ENCODE data around the gene SRPRB.
A peak's percentile ranks its signal among the peaks of the same experiment; 100 is the strongest.

Gene SRPRB

GRCh38 chr3:133805702-133806475 is at the start of gene SRPRB:
Gene SRPRB, plus strand, starts transcription at chr3:133805815. Its CDS starts 34 bp downstream, at chr3:133805849.
- Mint-ChIP-seq H3K27ac (ENCODE audit: low read depth) (peak within 1 kb of the TSS; percentile 78), H3K27me3 (no peaks in the 10 kb centered on the region), H3K36me3 (ENCODE audit: insufficient read depth) (peaks cover 30% of the 10 kb centered on the region), H3K9me3 (no peaks in the 10 kb centered on the region), H3K4me3 (peak within 1 kb of the TSS; percentile 96), H3K4me1 (peaks cover 24% of the 10 kb centered on the region)
- DNase-seq (ENCODE audit: low spot score in 2 of 2) (peak; percentile 85 to 91), ATAC-seq (replicated peaks; ENCODE audit: extremely low read depth, poor library complexity, severe bottlenecking) (peak; percentile 98)

DNA sequence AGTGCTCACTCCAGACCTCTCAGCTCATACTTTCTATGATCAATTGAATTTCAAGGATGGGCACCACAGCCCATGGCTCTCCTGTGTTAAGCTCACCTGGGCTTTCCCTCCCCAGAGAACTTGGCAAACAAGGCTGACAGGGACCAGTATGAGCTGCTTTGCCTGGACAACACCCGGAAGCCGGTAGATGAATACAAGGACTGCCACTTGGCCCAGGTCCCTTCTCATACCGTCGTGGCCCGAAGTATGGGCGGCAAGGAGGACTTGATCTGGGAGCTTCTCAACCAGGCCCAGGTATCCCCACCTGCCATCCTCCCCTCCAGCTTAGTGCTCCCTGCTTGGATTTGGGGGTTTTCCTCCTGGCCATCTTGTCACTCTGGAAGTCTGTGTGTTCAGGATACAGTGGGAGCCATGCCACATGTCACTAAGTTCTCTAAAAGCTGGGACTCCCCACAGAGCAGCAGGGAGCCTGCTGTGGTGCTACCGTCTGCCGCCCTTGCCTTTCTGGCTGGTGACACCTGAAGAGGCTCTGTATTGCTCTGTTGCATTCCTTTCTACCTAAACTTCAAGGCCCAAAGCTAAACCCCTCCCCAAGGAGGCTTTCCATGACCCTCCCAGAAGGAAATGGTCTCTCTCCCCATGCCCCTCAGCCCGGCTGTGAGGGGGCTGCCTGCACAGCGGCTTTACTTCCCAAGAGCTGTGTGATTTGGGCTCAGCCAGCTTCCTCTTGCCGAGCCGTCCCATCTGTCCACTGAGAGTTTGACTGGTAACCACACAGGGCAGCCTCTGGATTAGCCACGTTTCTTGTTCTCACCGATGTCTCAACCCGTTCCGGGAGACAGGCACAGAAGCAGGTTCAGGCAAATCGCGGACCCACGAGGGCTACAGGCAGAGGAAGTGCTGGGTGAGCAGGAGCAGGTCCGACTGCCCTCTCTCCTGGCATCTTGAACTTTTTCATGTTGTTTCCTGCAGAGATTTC is 48.6 kb upstream of the SRPRB start:
- ATAC-seq (replicated peaks; ENCODE audit: extremely low read depth, poor library complexity, severe bottlenecking) (no peak), DNase-seq (ENCODE audit: low spot score in 2 of 2) (no peak)
- no peak overlapping the region for H3K27ac Mint-ChIP-seq (ENCODE audit: low read depth)
- H3K9me3 Mint-ChIP-seq, result no peaks in the 10 kb centered on the region
- H3K36me3 Mint-ChIP-seq (ENCODE audit: insufficient read depth), result no peaks in the 10 kb centered on the region
- no peaks in the 10 kb centered on the region for H3K4me1 Mint-ChIP-seq
- H3K4me3 Mint-ChIP-seq, result no peak overlapping the region
- H3K27me3 Mint-ChIP-seq, result peaks cover 40% of the 10 kb centered on the region

DNA sequence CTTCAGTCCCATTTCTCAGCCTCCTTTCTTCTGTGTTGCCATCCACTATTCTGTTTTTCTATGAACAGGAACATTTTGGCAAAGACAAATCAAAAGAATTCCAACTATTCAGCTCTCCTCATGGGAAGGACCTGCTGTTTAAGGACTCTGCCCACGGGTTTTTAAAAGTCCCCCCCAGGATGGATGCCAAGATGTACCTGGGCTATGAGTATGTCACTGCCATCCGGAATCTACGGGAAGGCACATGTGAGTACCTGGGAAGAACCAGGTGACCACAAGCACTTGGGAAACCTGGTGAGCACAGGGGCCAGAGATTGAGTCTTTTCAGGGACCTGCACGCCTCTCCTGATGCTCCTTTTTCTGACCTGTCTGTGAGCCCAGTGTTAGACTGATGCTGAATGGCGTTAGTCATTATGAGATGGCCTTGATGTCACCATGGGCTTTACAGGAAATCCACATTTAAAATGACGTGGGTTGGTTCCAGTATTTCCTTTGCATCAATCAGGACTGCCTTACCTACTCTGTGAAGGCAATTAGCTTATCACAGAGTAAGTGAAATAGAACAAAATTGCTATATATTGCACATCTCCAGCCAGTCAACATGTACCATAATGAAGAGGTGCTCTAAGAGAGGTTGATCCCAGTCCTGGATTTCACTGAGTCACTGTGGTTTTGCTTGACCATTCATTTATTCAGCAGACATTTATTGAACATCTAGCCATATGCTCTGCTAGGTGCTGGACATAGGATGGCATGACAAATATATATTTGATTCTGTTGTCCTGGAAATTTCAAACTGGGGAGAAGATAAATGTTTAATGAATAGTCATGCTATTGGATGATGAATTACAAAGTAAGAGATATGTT is 47.7 kb upstream of the SRPRB start:
- Mint-ChIP-seq H3K4me3 (no peak overlapping the region), H3K27ac (ENCODE audit: low read depth) (no peak overlapping the region), H3K27me3 (peaks cover 40% of the 10 kb centered on the region), H3K4me1 (no peaks in the 10 kb centered on the region), H3K9me3 (no peaks in the 10 kb centered on the region), H3K36me3 (ENCODE audit: insufficient read depth) (no peaks in the 10 kb centered on the region)
- ATAC-seq (replicated peaks; ENCODE audit: extremely low read depth, poor library complexity, severe bottlenecking) (no peak), DNase-seq (ENCODE audit: low spot score in 2 of 2) (no peak)

- Mint-ChIP-seq H3K27ac (ENCODE audit: low read depth) (no peak overlapping the region), H3K9me3 (no peaks in the 10 kb centered on the region), H3K4me1 (no peaks in the 10 kb centered on the region), H3K4me3 (no peak overlapping the region), H3K27me3 (peaks cover 40% of the 10 kb centered on the region), H3K36me3 (ENCODE audit: insufficient read depth) (no peaks in the 10 kb centered on the region)
- ATAC-seq (replicated peaks; ENCODE audit: extremely low read depth, poor library complexity, severe bottlenecking), result no peak
- DNase-seq (ENCODE audit: low spot score in 2 of 2), result no peak
Observed at GRCh38 chr3:133758568-133758928, 47.1 kb upstream of the SRPRB start.

DNA sequence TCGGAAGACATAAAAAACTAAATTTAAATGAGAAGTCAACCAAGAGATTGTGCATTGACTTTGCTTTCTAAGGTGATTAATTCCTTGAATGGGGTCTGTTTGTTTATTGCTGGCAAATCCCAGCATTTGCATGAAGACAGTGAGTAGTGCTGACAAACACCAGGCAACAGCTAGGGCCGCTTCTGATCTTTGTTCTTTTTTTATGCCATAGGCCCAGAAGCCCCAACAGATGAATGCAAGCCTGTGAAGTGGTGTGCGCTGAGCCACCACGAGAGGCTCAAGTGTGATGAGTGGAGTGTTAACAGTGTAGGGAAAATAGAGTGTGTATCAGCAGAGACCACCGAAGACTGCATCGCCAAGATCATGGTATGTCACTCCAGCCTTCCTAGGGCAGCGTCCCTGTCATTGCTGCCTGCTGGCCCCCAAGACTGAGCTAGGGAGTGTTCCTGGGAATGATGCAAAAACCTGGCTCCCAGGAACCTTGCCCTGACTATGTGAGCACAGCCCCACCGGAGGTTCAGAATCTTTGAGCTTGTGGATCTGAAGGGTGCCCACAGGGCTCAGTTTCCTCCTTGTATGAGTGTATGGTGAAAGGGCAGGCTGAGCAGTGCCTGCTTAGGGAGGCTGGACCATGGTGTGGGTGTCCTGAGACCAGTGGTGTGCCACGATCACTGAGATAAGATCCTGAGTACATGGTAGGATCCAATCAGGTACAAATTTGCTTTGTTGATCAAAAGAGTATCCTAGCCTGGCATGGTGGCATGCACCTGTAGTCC is 46.5 kb upstream of the SRPRB start:
- ATAC-seq (replicated peaks; ENCODE audit: extremely low read depth, poor library complexity, severe bottlenecking) (no peak), DNase-seq (ENCODE audit: low spot score in 2 of 2) (no peak)
- no peaks in the 10 kb centered on the region for H3K9me3 Mint-ChIP-seq
- H3K36me3 Mint-ChIP-seq (ENCODE audit: insufficient read depth), result no peaks in the 10 kb centered on the region
- no peaks in the 10 kb centered on the region for H3K4me1 Mint-ChIP-seq
- peaks cover 40% of the 10 kb centered on the region for H3K27me3 Mint-ChIP-seq
- no peak overlapping the region for H3K4me3 Mint-ChIP-seq
- no peak overlapping the region for H3K27ac Mint-ChIP-seq (ENCODE audit: low read depth)

DNA sequence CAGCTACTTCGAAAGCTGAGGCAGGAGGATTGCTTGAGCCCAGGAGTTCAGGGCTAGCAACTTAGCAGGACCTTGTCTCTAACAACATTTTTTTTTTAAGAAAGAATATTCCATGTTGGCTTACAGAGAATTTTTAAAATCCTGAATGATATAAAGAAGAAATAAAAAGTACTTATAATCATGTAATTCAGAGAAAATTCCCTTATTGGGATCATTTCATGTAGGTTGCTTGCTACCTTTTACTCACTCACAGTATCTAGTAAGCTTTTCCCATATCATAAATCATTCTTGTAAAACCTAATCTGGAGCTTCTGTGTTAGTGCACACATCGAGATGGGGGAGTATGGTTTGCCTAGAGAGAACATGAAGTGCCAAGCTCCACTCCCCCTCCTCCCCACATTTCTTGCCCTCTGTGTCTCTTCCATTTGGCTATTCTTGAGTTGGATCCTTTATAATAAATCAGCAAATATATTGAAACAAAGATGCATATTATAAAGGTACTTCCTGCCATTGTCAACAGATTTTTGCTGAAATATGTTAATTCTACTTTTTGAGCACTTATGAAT is 45.8 kb upstream of the SRPRB start:
- Mint-ChIP-seq H3K4me3 (no peak overlapping the region), H3K9me3 (no peaks in the 10 kb centered on the region), H3K36me3 (ENCODE audit: insufficient read depth) (no peaks in the 10 kb centered on the region), H3K27me3 (peaks cover 40% of the 10 kb centered on the region), H3K4me1 (no peaks in the 10 kb centered on the region), H3K27ac (ENCODE audit: low read depth) (no peak overlapping the region)
- DNase-seq (ENCODE audit: low spot score in 2 of 2), result no peak
- ATAC-seq (replicated peaks; ENCODE audit: extremely low read depth, poor library complexity, severe bottlenecking), result no peak

DNA sequence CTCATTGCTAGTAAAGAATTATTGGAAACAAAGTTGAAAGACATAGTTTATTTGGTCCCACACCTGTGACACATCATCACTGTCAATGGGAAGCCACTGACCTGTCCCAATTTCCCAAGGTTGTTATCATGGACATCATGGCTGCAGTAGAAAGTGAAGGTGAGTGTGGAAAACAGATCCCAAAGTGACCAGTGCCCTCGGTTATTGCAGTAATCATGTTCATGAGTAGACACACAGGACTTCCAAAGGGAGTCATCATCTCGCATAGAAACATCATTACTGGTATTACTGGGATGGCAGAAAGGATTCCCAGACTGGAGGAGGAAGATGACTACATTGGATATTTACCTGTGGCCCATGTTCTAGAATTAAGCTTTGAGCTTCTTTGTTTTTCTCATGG is 44.7 kb upstream of the SRPRB start:
- Mint-ChIP-seq H3K27ac (ENCODE audit: low read depth) (no peak overlapping the region), H3K27me3 (peaks cover 35% of the 10 kb centered on the region), H3K4me1 (no peaks in the 10 kb centered on the region), H3K36me3 (ENCODE audit: insufficient read depth) (no peaks in the 10 kb centered on the region), H3K4me3 (no peak overlapping the region), H3K9me3 (no peaks in the 10 kb centered on the region)
- no peak for DNase-seq (ENCODE audit: low spot score in 2 of 2)
- no peak for ATAC-seq (replicated peaks; ENCODE audit: extremely low read depth, poor library complexity, severe bottlenecking)

DNA sequence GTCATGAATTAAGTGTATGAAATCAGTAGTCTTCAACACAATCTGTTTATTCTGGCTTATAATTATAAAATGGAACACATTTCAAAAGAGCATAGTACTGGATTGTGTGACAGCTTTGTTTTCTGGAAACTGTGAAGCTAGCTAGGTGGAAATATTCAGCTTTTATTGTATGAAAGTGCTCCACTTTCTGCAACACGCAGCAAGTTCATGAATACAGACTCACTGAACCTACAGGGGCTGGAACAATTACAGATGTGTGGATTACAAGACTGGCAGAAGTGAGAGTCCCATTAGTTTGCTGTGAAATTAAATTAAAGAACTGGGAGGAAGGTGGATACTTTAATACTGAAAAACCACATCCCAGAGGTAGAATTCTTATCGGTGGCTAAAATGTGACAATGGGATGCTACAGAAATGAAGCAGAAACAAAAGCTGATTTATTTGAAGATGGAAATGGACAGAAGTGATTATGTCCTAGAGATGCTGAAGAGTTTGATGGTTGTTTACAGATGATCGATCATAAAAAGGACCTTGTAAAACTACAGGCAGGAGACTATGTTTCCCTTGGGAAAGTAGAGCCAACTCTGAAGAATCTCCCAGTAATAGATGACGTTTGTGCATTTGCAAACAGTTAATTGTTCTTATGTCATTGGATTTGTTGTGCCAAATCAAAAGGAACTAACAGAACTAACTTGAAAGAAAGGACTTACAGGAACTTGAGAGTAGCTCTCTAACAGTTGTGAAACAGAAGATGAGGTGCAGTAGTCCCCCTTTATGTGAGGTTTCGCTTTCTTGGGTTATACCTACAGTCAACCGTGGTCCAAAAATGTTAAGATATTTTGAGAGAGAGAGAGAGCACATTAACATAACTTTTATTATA is 43.8 kb upstream of the SRPRB start:
- Mint-ChIP-seq H3K4me1 (no peaks in the 10 kb centered on the region), H3K9me3 (no peaks in the 10 kb centered on the region), H3K27me3 (peaks cover 31% of the 10 kb centered on the region), H3K36me3 (ENCODE audit: insufficient read depth) (no peaks in the 10 kb centered on the region), H3K27ac (ENCODE audit: low read depth) (no peak overlapping the region), H3K4me3 (no peak overlapping the region)
- ATAC-seq (replicated peaks; ENCODE audit: extremely low read depth, poor library complexity, severe bottlenecking), result no peak
- DNase-seq (ENCODE audit: low spot score in 2 of 2), result no peak

- Mint-ChIP-seq H3K4me1 (no peaks in the 10 kb centered on the region), H3K36me3 (ENCODE audit: insufficient read depth) (peaks cover 2% of the 10 kb centered on the region), H3K27ac (ENCODE audit: low read depth) (no peak overlapping the region), H3K4me3 (no peak overlapping the region), H3K27me3 (peaks cover 24% of the 10 kb centered on the region), H3K9me3 (no peaks in the 10 kb centered on the region)
- no peak for DNase-seq (ENCODE audit: low spot score in 2 of 2)
- ATAC-seq (replicated peaks; ENCODE audit: extremely low read depth, poor library complexity, severe bottlenecking), result no peak
Observed at GRCh38 chr3:133762539-133762938, 43.1 kb upstream of the SRPRB start.

DNA sequence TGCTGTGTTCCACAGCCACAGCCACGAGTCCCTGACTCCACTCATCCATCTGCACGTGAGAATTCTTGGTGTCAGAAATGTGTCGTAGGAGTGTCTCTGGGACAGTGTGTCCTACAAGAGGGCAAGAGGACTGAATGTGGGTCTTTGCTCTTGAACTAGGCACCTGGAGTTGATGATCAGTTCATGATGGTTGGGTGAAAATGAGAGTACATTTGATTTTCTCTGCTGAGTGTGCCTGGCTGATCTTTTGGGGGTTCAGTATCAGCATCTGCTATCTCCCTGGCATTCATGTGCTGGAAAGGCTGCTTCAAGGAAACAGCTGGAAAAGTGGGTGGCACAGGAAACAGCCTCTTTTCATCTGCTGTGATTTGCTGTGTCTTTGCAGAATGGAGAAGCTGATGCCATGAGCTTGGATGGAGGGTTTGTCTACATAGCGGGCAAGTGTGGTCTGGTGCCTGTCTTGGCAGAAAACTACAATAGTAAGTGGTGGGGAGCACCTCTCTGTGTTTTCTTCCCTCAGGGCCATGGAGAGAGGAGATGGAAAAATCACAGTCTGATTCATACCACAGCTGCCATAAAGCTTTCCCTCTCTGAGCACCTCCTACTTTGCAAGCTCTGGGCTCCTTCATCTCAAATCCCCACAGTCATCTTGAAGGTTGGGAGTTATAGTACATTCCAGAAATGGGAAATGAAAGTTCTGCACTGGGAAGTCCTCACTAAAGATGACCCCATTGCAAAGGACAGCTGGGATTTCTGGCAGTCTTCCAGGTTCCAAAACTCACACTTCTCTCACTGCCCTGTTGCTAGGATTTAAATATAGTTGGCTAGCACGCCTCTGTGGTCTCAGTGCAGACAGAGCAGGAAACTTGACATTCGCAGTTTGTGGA is 41.6 kb upstream of the SRPRB start:
- H3K9me3 Mint-ChIP-seq, result no peaks in the 10 kb centered on the region
- H3K27me3 Mint-ChIP-seq, result peaks cover 14% of the 10 kb centered on the region
- ATAC-seq (replicated peaks; ENCODE audit: extremely low read depth, poor library complexity, severe bottlenecking) (no peak), DNase-seq (ENCODE audit: low spot score in 2 of 2) (no peak)
- H3K36me3 Mint-ChIP-seq (ENCODE audit: insufficient read depth), result peaks cover 2% of the 10 kb centered on the region
- no peak overlapping the region for H3K27ac Mint-ChIP-seq (ENCODE audit: low read depth)
- no peaks in the 10 kb centered on the region for H3K4me1 Mint-ChIP-seq
- H3K4me3 Mint-ChIP-seq, result no peak overlapping the region

Data from central memory CD8-positive, alpha-beta T cell (primary cell).